Sigmoid colon (tissue), 7 donors: ENCODE measurements around the gene SLC9A9. TPM values are rescaled to one million over a fixed set of nuclear protein-coding genes. Genes with fewer than 3 reads are reported as not detected.

Source experiments
- DNase-seq: peaks from one replicate; pipeline ENCODE4 v3.0.0-alpha.2; 2019
- H3K27ac ChIP-seq, 4 donors: fragments of 200-600 bp; sonication (generic); one replicate each; pipeline ENCODE4 v1.5.1; 2016 to 2019; ENCODE audit warnings: mild to moderate bottlenecking in 1 of 4
- H3K27me3 ChIP-seq, 3 donors: fragments of 200-600 bp; sonication (generic); one replicate each; pipeline ENCODE4 v1.5.1; 2019; ENCODE audit warnings: mild to moderate bottlenecking in 1 of 3
- H3K36me3 ChIP-seq, 4 donors: fragments of 200-600 bp; sonication (generic); one replicate each; pipeline ENCODE4 v1.5.1; 2016 to 2019
- H3K4me1 ChIP-seq, 4 donors: fragments of 200-600 bp; sonication (generic); one replicate each; pipeline ENCODE4 v1.5.1; 2017 to 2019
- H3K4me3 ChIP-seq, 4 donors: fragments of 200-600 bp; sonication (generic); one replicate each; pipeline ENCODE4 v1.5.1; 2017 to 2019; ENCODE audit warnings: mild to moderate bottlenecking in 2 of 4, moderate library complexity in 1 of 4
- H3K9me3 ChIP-seq, 4 donors: fragments of 200-600 bp in 3 of 4; sonication (generic) in 3 of 4; one replicate each; pipeline versions ENCODE4 v1.5.1 to v1.6.1; 2013 to 2019
- EP300 ChIP-seq, 4 donors: sonication (generic); formaldehyde crosslinking; IDR thresholded peaks; one replicate each; pipeline ENCODE4 v1.6.1; 2017; ENCODE audit warnings: antibody characterized with exemption in 4 of 4
- POLR2A ChIP-seq, 2 donors: fragments of 450-650 bp; IDR thresholded peaks; one replicate each; pipeline ENCODE4 v1.6.1; 2016; ENCODE audit warnings: antibody characterized with exemption in 2 of 2, mild to moderate bottlenecking in 2 of 2, moderate library complexity in 2 of 2
- POLR2AphosphoS5 ChIP-seq, 4 donors: sonication (generic); formaldehyde crosslinking; IDR thresholded peaks; one replicate each; pipeline ENCODE4 v1.6.1; 2017; ENCODE audit warnings: antibody characterized with exemption in 4 of 4
- WGBS, 2 donors: extraction: QIAGEN DNeasy Blood & Tissue Kit; methylation state at CpG; one replicate each; pipeline ENCODE4 v1.1.7; 2013; 5-methylcytosine and 5-hydroxymethylcytosine counted together
- intact Hi-C: fragments of 100-400 bp; cut with DNase I; formaldehyde crosslinking; loops from one replicate; pipeline ENCODE4 v1.15.1; 2023
- polyA plus RNA-seq, 3 donors: library from polyadenylated mRNA; stranded (reverse); fragments of 200-250 nt; gene quantifications; one replicate each; pipeline ENCODE4 v1.2.3, GENCODE V29; 2013
- total RNA-seq, 4 donors: library from RNA; depleted of rRNA; stranded (reverse); fragments of >200 nt; gene quantifications; one replicate each; pipeline ENCODE4 v1.1.0, GENCODE V29; 2016
- TF ChIP-seq, protein P1 (sequence below), 4 experiments: fragments of 450-650 bp in 3 of 4; fragments of 200-600 bp in 1 of 4; IDR thresholded peaks; one replicate each; pipeline ENCODE4 v1.5.1; 2016 to 2019; ENCODE audit warnings: antibody characterized with exemption in 4 of 4, mild to moderate bottlenecking in 3 of 4, moderate library complexity in 2 of 4
- donor health status: healthy with polysubstance abuse.
- donor health status: Bipolar disorder and iron deficiency.
- donor health status: healthy.

Gene SLC9A9
- total and polyA plus RNA-seq, 7 donors, result 2.4 to 29.9 (median 18.9) TPM

DNA sequence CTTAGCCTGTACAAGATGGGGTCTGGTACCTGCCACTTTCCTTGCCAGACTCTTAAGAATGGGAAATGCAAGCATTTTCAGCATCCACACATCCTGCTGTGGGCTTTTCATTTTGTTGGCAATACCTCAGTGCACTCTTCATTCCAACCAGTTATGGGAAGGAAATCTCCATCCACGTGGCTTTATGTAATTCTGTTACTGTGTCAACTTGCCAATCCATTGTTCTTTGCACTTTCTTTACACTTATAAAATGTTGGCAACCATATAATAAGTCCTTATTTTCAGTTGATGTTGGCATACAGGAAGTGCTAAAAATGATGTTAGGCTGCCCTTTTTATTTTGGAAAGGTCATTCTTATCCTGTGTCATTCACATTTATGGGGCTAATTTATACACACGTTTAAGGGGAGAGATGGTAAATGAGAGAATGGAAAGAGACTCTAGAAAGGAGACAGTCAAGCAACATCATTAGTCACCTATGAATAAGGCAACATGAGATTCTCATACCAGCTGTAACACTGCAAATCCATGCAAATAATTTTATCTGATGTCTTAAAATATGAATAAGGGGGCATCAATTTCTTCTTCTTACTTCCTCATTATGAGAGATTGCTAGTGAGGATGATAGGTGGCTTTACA, 490.0 kb downstream of the SLC9A9 start:
- no peak overlapping the region for H3K4me3 ChIP-seq
- 13 to 48% methylated on average over 2 of the region's 2 CpGs for WGBS, 2 donors
- no peaks in the 10 kb centered on the region for H3K36me3 ChIP-seq
- intact Hi-C loops, result no loop called here
- H3K4me1 ChIP-seq, result no peaks in the 10 kb centered on the region
- H3K27me3 ChIP-seq, result no peaks in the 10 kb centered on the region
- H3K27ac ChIP-seq, result no peak overlapping the region
- no peak for TF ChIP-seq EP300 (IDR thresholded peaks at IDR 0.05)
- H3K9me3 ChIP-seq, result no peaks in the 10 kb centered on the region
- no peak for DNase-seq

DNA sequence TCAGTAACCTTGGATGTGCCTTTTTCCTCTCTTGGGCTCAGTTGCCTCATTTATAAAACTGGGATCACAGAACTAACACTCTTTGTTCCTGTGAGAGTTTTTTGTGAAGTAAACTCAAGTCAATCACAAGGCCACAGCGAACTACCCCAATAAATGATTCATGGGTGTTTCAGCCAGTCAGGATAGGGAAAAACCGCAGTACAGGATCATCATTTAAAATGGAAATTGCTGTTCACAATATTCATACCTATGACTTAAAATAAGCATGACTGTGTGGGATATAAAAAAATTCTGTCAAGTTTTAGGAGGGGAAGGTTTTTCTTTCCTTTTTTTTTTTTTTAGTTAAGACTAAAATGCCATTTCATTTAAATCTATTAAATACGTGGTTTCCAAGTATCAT, 490.6 kb downstream of the SLC9A9 start:
- TF ChIP-seq POLR2AphosphoS5 (IDR thresholded peaks at IDR 0.05) (no peak), POLR2A (IDR thresholded peaks at IDR 0.05) (no peak), EP300 (IDR thresholded peaks at IDR 0.05) (no peak)
- TF ChIP-seq, protein P1, sequence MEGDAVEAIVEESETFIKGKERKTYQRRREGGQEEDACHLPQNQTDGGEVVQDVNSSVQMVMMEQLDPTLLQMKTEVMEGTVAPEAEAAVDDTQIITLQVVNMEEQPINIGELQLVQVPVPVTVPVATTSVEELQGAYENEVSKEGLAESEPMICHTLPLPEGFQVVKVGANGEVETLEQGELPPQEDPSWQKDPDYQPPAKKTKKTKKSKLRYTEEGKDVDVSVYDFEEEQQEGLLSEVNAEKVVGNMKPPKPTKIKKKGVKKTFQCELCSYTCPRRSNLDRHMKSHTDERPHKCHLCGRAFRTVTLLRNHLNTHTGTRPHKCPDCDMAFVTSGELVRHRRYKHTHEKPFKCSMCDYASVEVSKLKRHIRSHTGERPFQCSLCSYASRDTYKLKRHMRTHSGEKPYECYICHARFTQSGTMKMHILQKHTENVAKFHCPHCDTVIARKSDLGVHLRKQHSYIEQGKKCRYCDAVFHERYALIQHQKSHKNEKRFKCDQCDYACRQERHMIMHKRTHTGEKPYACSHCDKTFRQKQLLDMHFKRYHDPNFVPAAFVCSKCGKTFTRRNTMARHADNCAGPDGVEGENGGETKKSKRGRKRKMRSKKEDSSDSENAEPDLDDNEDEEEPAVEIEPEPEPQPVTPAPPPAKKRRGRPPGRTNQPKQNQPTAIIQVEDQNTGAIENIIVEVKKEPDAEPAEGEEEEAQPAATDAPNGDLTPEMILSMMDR (IDR thresholded peaks at IDR 0.05), result no peak
- no peaks in the 10 kb centered on the region for H3K36me3 ChIP-seq
- no peaks in the 10 kb centered on the region for H3K4me1 ChIP-seq
- intact Hi-C loops, result no loop called here
- H3K4me3 ChIP-seq, result no peak overlapping the region
- DNase-seq, result no peak
- H3K27me3 ChIP-seq, result no peaks in the 10 kb centered on the region
- no peaks in the 10 kb centered on the region for H3K9me3 ChIP-seq
- H3K27ac ChIP-seq, result no peak overlapping the region
- WGBS, 2 donors, result 69 to 93% methylated on average over 3 of the region's 3 CpGs

DNA sequence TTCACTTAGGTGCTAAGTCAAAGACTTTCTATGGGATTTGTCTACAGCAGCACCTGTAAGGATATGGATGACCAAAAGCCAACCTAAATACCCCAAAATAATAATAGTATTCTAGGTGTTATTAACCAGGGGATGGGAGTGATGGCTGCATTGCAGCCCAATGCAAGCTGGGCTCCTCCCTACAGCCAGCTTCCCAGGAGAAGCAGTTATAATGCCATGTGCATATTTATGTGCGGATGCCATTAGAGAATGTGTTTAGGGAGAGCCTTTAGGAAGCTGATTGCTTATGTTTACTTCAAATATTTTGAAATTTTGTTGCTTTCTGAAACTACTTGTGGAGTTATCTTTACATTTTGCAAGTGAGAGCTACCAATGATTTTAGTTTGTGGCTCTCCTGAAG, 491.4 kb downstream of the SLC9A9 start:
- intact Hi-C loops, result no loop called here
- TF ChIP-seq, protein P1 (IDR thresholded peaks at IDR 0.05), result no peak
- TF ChIP-seq EP300 (IDR thresholded peaks at IDR 0.05) (no peak), POLR2AphosphoS5 (IDR thresholded peaks at IDR 0.05) (no peak), POLR2A (IDR thresholded peaks at IDR 0.05) (no peak)
- WGBS, 2 donors, result 97% methylated on average over 1 of the region's 1 CpG

DNA sequence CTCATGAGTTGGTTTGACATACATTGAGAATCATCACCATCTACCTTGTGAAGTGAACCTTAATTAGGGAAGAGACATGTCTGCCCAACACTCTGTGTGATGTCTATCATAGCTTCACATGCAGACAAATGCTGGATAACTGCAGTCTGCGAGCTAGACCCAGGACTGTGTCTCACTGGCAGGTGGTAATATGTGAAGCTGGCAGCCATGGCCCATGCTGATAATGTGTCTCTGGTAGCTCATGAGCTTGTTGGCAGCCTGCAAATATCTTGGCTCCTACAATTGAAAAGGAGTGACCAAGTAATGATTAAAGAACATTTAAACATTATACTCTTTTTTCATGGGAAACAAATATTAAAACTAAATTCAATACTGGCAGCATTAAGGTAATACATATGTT, 493.9 kb downstream of the SLC9A9 start:
- Histone ChIP-seq H3K9me3 (no peaks in the 10 kb centered on the region), H3K4me1 (no peaks in the 10 kb centered on the region), H3K36me3 (no peaks in the 10 kb centered on the region), H3K4me3 (no peak overlapping the region), H3K27ac (no peak overlapping the region), H3K27me3 (no peaks in the 10 kb centered on the region)
- WGBS, 2 donors, result 93 to 98% methylated on average over 1 of the region's 1 CpG
- intact Hi-C loops, result no loop called here
- TF ChIP-seq, protein P1 (IDR thresholded peaks at IDR 0.05), result no peak
- TF ChIP-seq POLR2AphosphoS5 (IDR thresholded peaks at IDR 0.05) (no peak), POLR2A (IDR thresholded peaks at IDR 0.05) (no peak), EP300 (IDR thresholded peaks at IDR 0.05) (no peak)
- no peak for DNase-seq

More for the DNA sequence above, 491.4 kb downstream of the SLC9A9 start:
- Histone ChIP-seq H3K4me1 (no peaks in the 10 kb centered on the region), H3K9me3 (no peaks in the 10 kb centered on the region), H3K27me3 (no peaks in the 10 kb centered on the region), H3K27ac (no peak overlapping the region), H3K4me3 (no peak overlapping the region), H3K36me3 (no peaks in the 10 kb centered on the region)
- no peak for DNase-seq

DNA sequence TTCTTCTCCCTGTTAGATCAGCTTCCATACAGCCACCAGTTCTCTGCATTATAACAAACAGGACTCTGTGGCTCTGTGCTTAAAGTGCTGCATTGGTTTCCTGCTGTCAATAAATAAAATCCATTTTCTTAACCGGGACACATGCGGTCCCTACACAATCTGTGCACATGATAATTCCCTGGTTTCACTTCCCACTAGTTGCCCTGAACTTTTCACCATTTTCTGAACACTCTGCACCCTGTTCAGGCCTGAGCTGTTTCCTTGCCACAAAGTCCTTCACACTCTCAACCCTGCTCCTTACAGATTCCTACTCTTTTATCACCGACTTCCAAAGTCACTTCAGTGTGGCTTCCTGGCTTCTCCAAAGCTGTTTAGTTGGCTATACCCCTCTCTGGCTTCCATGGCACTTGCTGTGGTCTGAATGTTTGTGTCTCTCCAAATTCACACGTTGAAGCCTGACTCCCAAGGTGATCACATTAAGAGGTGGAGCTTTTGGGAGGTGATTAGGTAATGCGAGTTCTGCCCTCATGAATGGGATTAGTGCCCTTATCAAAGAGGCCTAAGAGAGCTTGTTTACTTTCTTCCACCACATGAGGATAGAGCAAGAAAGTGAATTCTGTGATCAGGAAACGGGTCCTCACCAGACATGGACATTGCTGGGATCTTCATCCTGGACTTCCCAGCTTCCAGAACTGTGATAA, 495.3 kb downstream of the SLC9A9 start:
- Histone ChIP-seq H3K36me3 (no peaks in the 10 kb centered on the region), H3K9me3 (no peaks in the 10 kb centered on the region), H3K27me3 (no peaks in the 10 kb centered on the region), H3K4me1 (no peaks in the 10 kb centered on the region), H3K27ac (no peak overlapping the region), H3K4me3 (no peak overlapping the region)
- TF ChIP-seq EP300 (IDR thresholded peaks at IDR 0.05) (no peak), POLR2AphosphoS5 (IDR thresholded peaks at IDR 0.05) (no peak), POLR2A (IDR thresholded peaks at IDR 0.05) (no peak)
- TF ChIP-seq, protein P1 (IDR thresholded peaks at IDR 0.05), result no peak
- WGBS, 2 donors, result 81 to 83% methylated on average over 6 of the region's 6 CpGs
- no peak for DNase-seq
- intact Hi-C loops, result no loop called here
